ENCODE measurements around the gene AAMP.

DNA sequence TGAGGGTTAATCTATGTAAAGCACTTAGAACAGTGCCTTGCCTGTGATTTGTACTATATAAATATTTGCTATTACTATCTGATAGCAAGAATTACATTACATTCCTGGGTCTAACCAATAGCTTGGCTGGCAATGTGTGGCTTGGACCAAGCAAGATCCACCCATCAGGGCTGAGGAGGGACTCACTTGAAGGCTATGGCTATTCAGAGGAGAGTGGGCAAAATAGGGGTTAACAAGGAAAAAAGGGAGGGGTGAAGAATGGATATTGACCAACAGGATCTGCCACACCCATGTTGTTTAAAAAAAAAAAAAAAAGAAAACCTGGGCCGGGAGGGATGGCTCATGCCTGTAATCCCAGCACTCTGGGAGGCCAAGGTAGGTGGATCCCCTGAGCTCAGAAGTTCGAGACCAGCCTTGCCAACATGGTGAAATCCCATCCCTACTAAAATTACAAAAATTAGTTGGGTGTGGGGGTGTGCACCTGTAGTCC is 42.4 kb upstream of the AAMP start:
- TF ChIP-seq, protein P1, sequence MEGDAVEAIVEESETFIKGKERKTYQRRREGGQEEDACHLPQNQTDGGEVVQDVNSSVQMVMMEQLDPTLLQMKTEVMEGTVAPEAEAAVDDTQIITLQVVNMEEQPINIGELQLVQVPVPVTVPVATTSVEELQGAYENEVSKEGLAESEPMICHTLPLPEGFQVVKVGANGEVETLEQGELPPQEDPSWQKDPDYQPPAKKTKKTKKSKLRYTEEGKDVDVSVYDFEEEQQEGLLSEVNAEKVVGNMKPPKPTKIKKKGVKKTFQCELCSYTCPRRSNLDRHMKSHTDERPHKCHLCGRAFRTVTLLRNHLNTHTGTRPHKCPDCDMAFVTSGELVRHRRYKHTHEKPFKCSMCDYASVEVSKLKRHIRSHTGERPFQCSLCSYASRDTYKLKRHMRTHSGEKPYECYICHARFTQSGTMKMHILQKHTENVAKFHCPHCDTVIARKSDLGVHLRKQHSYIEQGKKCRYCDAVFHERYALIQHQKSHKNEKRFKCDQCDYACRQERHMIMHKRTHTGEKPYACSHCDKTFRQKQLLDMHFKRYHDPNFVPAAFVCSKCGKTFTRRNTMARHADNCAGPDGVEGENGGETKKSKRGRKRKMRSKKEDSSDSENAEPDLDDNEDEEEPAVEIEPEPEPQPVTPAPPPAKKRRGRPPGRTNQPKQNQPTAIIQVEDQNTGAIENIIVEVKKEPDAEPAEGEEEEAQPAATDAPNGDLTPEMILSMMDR (IDR thresholded peaks at IDR 0.05; ENCODE audit: extremely low read depth in 1 of 2, insufficient read depth in 1 of 2, low read depth in 1 of 2, low read length in 2 of 2) = no peak
- TF ChIP-seq, protein P2, sequence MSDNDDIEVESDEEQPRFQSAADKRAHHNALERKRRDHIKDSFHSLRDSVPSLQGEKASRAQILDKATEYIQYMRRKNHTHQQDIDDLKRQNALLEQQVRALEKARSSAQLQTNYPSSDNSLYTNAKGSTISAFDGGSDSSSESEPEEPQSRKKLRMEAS (IDR thresholded peaks at IDR 0.05; ENCODE audit: insufficient read depth, insufficient read length) = no peak
- TF ChIP-seq EZH2 (IDR thresholded peaks at IDR 0.05; ENCODE audit: borderline replicate concordance, low read depth, low read length, severe bottlenecking) = no peak
- TF ChIP-seq POLR2A (IDR thresholded peaks at IDR 0.05; ENCODE audit: low read depth, low read length) = no peak

Data from endothelial cell of umbilical vein (primary cell).